Dermis microvascular lymphatic vessel endothelial cell (primary cell): ENCODE data around the gene OSBP. TPM values are rescaled to one million over a fixed set of nuclear protein-coding genes. Genes with fewer than 3 reads are reported as not detected.

Experiments
- DNase-seq, 2 donors: peaks; one replicate each; pipeline versions ENCODE4 v3.0.0 to v3.0.0-alpha.2; 2010; ENCODE audit warnings: low read depth in 2 of 2
- total RNA-seq: library from RNA; depleted of rRNA; stranded (reverse); fragments of >200 nt; gene quantifications from 2 replicates; pipeline ENCODE4 v1.2.1, GENCODE V29; 2014

OSBP gene
- total RNA-seq, 1 donor from 2014 or later: 37.1 TPM

- no peak for DNase-seq
These were observed 7.7 kb downstream of the OSBP start for GRCh38 chr11:59607703-59608454.

- DNase-seq: no peak
These were observed 13.1 kb downstream of the OSBP start for GRCh38 chr11:59602432-59602831.

DNA sequence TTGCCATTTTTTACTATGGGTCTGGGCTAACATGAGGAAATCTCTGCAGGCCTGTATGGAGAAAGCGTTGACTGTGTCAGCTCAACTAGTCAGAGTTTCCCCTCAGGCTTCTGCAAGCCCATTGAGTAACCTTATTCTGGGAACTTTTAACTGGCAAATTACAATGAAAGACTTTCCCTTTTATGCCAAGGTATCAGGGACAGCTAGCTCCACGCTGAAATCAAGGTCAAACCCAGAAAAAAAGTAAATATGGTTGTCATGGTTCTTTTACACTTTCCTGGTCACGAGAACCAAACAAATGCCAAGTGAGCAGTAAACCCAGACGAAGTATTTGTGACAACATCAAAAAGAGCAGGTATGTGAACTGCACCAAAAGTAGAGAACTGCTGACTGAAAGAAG is 13.8 kb downstream of the OSBP start:
- DNase-seq: no peak

DNA sequence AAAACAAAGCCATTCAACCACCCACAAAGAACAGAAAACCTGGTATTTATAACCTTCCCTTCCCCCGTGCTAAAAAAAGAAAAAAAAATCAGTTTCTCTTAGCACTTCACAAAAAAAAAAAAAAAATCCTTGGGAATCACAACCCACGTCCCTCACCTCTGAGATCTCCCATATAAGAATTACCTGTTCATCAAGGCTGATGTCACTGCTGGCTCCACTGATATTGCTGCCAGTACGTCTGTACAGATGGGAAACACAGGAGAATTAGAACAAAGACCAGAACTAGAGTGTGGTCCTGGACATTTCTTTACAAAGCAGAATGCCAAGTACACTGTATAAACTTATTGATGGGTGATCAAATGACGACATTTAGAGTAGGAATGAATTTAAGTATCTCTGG is 14.9 kb downstream of the OSBP start:
- DNase-seq: no peak

DNA sequence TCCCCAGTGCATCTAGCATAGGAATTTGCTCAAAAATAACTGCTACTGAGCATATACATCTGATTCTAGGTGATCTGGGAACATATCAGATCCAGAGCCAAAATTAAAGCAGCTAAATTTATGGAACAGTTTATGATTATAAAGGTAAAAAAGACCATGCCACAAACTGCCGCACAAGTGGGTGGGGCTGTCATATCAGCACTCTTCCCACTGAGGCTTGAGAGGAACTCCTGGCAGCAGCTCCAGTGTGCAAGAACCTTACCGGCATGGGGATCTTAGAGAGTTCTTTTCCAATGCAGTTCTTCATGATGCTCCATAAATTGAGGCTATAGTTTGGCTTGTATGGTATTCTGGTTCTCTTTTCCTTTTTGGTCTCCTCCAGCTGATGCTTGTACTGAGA is 15.3 kb downstream of the OSBP start:
- no peak for DNase-seq

GRCh38 chr11:59598961-59599360 is 16.6 kb downstream of the OSBP start:
- no peak for DNase-seq

GRCh38 chr11:59584294-59584693 is 31.3 kb downstream of the OSBP start:
- no peak for DNase-seq

- DNase-seq: no peak
These were observed 33.6 kb downstream of the OSBP start for GRCh38 chr11:59582006-59582405.

- DNase-seq: no peak
These were observed 37.2 kb downstream of the OSBP start for GRCh38 chr11:59578369-59578768.

DNA sequence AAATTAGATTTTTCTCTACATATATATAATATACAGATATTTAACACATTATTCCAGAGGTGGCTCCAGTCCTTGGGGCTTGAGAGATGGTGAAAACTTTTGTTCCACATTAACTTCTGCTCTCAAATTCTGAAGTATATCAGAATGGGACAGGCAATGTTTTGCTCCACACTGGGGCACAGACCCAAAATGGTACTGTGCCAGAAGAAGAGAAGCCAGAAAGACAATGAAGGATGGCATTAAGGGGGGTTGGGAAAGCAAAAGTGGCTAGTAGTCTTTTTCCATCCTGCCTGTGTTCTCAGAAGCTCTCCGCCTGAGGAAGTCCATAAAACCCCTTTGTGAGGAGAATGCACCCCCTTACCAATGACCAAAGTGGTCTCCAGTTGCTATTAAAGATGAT is 40.1 kb downstream of the OSBP start:
- DNase-seq: no peak

DNA sequence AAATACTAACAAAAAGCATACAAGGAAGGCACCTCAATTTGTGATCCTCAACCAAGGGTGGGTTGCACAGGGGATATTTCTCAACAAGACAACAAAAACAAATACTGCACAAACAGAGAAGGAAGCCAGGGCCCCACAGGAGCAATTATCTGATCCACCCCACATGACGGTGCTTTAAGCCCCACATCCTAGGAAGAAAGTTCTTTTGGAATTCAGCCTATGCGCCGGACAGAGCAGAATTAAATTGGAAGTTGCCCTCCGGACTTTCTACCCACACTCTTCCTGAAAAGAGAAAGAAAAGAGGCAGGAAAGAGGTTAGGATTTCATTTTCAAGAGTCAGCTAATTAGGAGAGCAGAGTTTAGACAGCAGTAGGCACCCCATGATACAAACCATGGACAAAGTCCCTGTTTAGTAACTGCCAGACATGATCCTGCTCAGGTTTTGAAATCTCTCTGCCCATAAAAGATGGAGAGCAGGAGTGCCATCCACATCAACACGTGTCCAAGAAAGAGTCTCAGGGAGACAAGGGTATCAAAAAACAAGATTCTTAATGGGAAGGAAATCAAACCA is 40.6 kb downstream of the OSBP start:
- DNase-seq: no peak

GRCh38 chr11:59574467-59574866 is 41.1 kb downstream of the OSBP start:
- DNase-seq: no peak

- DNase-seq: no peak
These were observed 42.4 kb downstream of the OSBP start for GRCh38 chr11:59573216-59573615.

DNA sequence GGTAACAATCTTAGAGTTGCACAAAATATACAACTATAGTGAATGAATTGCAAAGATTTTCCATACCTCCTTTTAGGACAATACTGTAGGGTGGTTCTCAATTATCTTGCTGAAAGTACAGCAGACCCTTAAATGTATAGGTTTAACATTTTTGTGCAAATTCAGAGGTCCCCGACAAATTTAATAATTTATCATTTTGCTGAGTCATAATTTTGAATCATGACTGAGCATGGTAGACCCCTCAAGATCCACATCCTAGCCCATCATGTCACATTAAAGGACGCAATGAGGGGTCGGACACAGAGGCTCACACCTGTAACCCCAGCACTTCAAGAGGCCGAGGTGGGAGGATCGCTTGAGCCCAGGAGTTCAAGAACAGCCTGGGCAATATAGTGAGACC is 43.5 kb downstream of the OSBP start:
- no peak for DNase-seq

- DNase-seq: no peak
These were observed 53.3 kb downstream of the OSBP start for GRCh38 chr11:59562292-59562691.

GRCh38 chr11:59560702-59561473 is 54.7 kb downstream of the OSBP start:
- peak in 1 of 2 donors; percentile 91 for DNase-seq

- peak in 1 of 2 donors; percentile 81 for DNase-seq
These were observed 55.3 kb downstream of the OSBP start for GRCh38 chr11:59560290-59560701.

DNA sequence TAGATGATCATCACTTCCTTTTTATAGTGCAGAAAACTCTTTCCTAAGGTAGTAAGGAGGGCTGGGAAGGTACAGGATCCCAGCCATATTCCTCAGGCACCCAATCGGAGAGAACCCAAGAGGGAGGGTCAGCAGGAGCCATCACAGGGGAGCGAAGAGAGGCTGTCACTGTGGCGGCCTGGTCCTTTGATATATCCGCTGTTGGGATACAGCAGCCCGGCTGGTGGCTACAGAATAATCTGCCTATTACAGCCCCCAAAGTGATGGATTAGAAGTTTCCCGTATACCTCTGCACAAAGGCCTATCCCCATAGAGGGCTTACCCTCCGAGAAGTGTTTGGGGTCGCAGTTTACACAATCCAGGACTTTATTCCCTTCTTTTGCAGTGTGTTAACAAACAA is 55.7 kb downstream of the OSBP start:
- DNase-seq: no peak

DNA sequence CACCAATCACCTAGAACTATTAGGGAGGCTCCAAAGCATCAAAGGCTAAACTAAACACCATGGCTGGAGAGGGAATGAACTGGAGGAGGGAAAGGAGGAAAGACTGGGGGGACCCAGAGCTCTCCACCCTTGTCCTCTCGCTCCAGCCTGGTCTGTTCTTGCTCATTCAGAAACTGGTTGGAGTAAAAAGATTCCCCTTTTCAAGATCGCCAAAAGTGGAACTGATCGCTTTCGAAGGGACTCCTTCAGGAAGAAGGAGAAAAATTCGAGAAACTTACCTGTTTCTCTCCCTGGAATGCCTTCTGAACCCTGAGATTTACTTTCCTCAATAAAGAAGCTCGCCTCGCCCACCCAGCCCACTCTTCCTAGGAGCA is 57.3 kb downstream of the OSBP start:
- DNase-seq: no peak

GRCh38 chr11:59556917-59557348 is 58.6 kb downstream of the OSBP start:
- DNase-seq: peak in 1 of 2 donors; percentile 52

DNA sequence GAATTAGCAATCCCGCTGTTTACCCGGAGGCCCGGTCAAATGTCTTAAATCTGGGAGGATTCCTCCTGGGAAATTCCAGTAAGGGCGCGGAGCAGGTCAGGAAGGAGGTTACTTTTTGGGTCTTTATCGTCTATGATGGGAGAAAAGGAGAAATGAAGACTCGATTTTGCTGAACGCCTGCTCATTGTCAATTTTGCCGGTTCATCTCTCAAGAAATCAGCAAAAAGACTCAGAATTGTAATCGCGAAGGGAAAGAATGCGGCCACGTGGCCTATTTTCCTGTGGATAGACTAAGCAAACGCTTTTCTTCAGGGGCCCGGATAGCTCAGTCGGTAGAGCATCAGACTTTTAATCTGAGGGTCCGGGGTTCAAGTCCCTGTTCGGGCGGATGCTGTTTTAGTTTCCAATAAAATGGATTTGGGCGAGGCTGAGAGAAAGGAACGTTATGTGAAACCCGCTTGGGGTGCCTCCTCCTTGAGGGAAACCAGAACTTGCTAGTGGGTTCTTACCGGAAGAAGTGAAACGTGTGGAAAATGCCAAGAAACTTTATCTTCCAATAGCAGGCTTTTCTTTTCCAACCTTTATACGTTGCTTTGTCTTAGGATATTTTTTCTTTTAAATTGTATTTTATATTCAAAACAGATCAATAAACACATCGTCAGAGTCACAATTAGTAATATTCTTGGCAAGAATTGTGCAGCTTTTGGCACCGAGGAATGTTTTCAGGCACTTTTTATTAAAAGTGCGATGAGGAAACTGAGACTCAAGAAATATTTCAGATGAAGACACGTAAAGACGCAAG is 59.3 kb downstream of the OSBP start:
- DNase-seq: peak in 1 of 2 donors; percentile 71

DNA sequence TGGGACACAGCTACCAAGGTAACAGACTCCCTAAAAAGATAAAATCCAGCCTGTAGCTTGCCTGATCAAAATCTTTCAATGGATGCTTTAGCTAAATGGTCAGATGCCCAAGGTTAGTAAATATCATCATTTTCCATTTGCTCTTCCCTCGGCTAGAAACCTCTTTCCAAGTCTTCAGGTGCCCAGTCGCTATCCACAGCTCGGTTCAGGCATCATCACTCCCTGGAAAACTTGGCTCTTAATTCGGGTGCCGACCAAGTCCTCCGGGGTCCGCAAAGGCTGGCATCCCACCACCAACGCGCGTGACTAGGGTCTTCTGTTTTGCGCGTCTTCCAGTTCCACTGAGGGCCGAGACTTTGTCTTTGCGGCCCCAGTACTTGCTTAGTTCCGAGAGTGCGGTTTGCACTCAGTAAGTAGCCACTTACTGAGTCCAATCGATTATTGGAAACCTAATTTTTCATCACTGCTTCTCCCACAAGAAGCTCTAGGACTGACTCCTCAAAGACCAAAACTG is 59.9 kb downstream of the OSBP start:
- DNase-seq: no peak
